Sigmoid colon (tissue), 7 donors: ENCODE measurements around the gene MSH4. TPM values are rescaled to one million over a fixed set of nuclear protein-coding genes. Genes with fewer than 3 reads are reported as not detected.
"Not testable (repeated sequence)": the region's sequence is repeated elsewhere in the genome, so short reads cannot be mapped to it uniquely, and the experiment has no call there.

ENCODE experiments used
- DNase-seq: peaks from one replicate; pipeline ENCODE4 v3.0.0-alpha.2; 2019
- H3K27ac ChIP-seq, 4 donors: fragments of 200-600 bp; sonication (generic); one replicate each; pipeline ENCODE4 v1.5.1; 2016 to 2019; ENCODE audit warnings: mild to moderate bottlenecking in 1 of 4
- H3K27me3 ChIP-seq, 3 donors: fragments of 200-600 bp; sonication (generic); one replicate each; pipeline ENCODE4 v1.5.1; 2019; ENCODE audit warnings: mild to moderate bottlenecking in 1 of 3
- H3K36me3 ChIP-seq, 4 donors: fragments of 200-600 bp; sonication (generic); one replicate each; pipeline ENCODE4 v1.5.1; 2016 to 2019
- H3K4me1 ChIP-seq, 4 donors: fragments of 200-600 bp; sonication (generic); one replicate each; pipeline ENCODE4 v1.5.1; 2017 to 2019
- H3K4me3 ChIP-seq, 4 donors: fragments of 200-600 bp; sonication (generic); one replicate each; pipeline ENCODE4 v1.5.1; 2017 to 2019; ENCODE audit warnings: mild to moderate bottlenecking in 2 of 4, moderate library complexity in 1 of 4
- H3K9me3 ChIP-seq, 4 donors: fragments of 200-600 bp in 3 of 4; sonication (generic) in 3 of 4; one replicate each; pipeline versions ENCODE4 v1.5.1 to v1.6.1; 2013 to 2019
- EP300 ChIP-seq, 4 donors: sonication (generic); formaldehyde crosslinking; IDR thresholded peaks; one replicate each; pipeline ENCODE4 v1.6.1; 2017; ENCODE audit warnings: antibody characterized with exemption in 4 of 4
- POLR2A ChIP-seq, 2 donors: fragments of 450-650 bp; IDR thresholded peaks; one replicate each; pipeline ENCODE4 v1.6.1; 2016; ENCODE audit warnings: antibody characterized with exemption in 2 of 2, mild to moderate bottlenecking in 2 of 2, moderate library complexity in 2 of 2
- POLR2AphosphoS5 ChIP-seq, 4 donors: sonication (generic); formaldehyde crosslinking; IDR thresholded peaks; one replicate each; pipeline ENCODE4 v1.6.1; 2017; ENCODE audit warnings: antibody characterized with exemption in 4 of 4
- WGBS, 2 donors: extraction: QIAGEN DNeasy Blood & Tissue Kit; methylation state at CpG; one replicate each; pipeline ENCODE4 v1.1.7; 2013; 5-methylcytosine and 5-hydroxymethylcytosine counted together
- intact Hi-C: fragments of 100-400 bp; cut with DNase I; formaldehyde crosslinking; loops from one replicate; pipeline ENCODE4 v1.15.1; 2023
- polyA plus RNA-seq, 3 donors: library from polyadenylated mRNA; stranded (reverse); fragments of 200-250 nt; gene quantifications; one replicate each; pipeline ENCODE4 v1.2.3, GENCODE V29; 2013
- total RNA-seq, 4 donors: library from RNA; depleted of rRNA; stranded (reverse); fragments of >200 nt; gene quantifications; one replicate each; pipeline ENCODE4 v1.1.0, GENCODE V29; 2016
- TF ChIP-seq, protein P1 (sequence below), 4 experiments: fragments of 450-650 bp in 3 of 4; fragments of 200-600 bp in 1 of 4; IDR thresholded peaks; one replicate each; pipeline ENCODE4 v1.5.1; 2016 to 2019; ENCODE audit warnings: antibody characterized with exemption in 4 of 4, mild to moderate bottlenecking in 3 of 4, moderate library complexity in 2 of 4
- donor health status: healthy with polysubstance abuse.
- donor health status: Bipolar disorder and iron deficiency.
- donor health status: healthy.

The MSH4 gene
- total and polyA plus RNA-seq, 7 donors, result 0.07 to 0.71 (median 0.53) TPM; not detected in 3

DNA sequence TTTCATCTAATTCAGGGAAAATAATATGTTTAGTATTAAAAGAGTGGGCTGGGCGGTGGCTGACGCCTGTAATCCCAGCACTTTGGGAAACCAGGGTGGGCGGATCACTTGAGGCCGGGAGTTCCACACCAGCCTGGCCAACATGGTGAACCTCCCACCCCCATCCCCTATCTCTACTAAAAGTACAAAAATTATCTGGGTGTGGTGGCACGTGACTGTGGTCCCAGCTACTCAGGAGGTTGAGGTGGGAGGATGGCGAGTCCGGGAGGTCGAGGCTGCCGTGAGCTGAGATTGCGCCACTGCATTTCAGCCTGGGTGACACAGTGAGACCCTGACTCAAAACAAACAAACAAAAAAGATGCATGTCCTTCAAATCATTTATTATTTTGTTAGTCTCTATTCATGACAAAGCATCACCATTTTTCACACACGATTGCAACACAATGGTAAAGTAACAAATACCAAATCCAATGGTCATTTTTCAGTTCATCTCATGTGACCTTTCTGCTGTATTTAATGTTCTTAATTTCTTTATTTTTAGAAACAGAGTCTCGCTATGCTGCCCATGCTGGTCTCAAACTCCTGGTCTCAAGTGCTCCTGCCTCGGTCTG lies 1.0 kb downstream of the MSH4 start:
- Histone ChIP-seq H3K4me1 (no peaks in the 10 kb centered on the region), H3K36me3 (peaks cover 10 to 45% (median 31%) of the 10 kb centered on the region in 4 donors), H3K27ac (no peak overlapping the region), H3K27me3 (no peaks in the 10 kb centered on the region), H3K9me3 (no peaks in the 10 kb centered on the region), H3K4me3 (no peak overlapping the region)
- no peak for DNase-seq
- 91 to 95% methylated on average over 13 of the region's 13 CpGs for WGBS, 2 donors
- intact Hi-C loops, result no loop called here
- TF ChIP-seq EP300 (IDR thresholded peaks at IDR 0.05) (no peak), POLR2A (IDR thresholded peaks at IDR 0.05) (no peak), POLR2AphosphoS5 (IDR thresholded peaks at IDR 0.05) (no peak)

DNA sequence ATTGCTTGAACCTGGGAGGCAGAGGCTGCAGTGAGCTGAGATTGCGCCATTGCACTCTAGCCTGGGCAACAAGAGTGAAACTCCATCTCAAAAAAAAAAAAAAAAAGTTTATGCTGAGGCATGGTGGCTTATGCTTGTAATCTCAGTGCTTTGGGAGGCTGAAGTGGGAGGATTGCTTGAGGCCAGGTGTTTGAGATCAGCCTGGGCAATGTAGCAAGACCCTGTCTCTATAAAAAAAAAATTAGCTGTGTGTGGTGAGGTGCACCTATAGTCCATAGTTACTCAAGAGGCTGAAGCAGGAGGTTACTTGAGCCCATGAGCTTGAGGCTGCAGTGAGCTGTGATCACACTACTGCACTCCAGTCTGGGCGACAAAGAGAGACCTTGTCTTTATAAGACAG lies 4.8 kb downstream of the MSH4 start:
- H3K4me1 ChIP-seq, H3K27ac ChIP-seq, intact Hi-C loops, H3K9me3 ChIP-seq, H3K27me3 ChIP-seq, DNase-seq, H3K4me3 ChIP-seq, H3K36me3 ChIP-seq: not testable (repeated sequence)
- 72 to 94% methylated on average over 2 of the region's 2 CpGs for WGBS, 2 donors

DNA sequence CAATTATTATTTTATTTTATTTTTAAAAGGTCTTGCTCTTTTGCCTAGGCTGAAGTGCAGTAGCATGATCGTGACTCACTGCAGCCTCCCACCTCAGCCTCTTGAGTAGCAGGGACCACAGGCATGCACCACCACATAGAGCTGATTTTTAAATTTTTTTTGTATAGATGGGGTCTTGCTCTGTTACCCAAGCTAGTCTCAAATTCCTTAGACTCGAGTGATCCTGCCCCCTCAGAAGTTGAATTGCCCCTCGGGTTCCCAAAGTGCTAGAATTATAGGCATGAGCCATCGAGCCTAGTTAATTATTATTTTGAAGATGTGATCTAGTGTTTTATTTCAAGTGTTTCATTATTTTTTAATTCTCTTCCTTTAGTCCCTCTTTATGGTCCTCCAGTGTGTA lies 12.2 kb downstream of the MSH4 start:
- intact Hi-C loops, result no loop called here
- Histone ChIP-seq H3K27me3 (no peaks in the 10 kb centered on the region), H3K36me3 (no peaks in the 10 kb centered on the region), H3K4me1 (no peaks in the 10 kb centered on the region), H3K9me3 (no peaks in the 10 kb centered on the region), H3K27ac (no peak overlapping the region), H3K4me3 (no peak overlapping the region)
- no peak for DNase-seq
- TF ChIP-seq, protein P1, sequence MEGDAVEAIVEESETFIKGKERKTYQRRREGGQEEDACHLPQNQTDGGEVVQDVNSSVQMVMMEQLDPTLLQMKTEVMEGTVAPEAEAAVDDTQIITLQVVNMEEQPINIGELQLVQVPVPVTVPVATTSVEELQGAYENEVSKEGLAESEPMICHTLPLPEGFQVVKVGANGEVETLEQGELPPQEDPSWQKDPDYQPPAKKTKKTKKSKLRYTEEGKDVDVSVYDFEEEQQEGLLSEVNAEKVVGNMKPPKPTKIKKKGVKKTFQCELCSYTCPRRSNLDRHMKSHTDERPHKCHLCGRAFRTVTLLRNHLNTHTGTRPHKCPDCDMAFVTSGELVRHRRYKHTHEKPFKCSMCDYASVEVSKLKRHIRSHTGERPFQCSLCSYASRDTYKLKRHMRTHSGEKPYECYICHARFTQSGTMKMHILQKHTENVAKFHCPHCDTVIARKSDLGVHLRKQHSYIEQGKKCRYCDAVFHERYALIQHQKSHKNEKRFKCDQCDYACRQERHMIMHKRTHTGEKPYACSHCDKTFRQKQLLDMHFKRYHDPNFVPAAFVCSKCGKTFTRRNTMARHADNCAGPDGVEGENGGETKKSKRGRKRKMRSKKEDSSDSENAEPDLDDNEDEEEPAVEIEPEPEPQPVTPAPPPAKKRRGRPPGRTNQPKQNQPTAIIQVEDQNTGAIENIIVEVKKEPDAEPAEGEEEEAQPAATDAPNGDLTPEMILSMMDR (IDR thresholded peaks at IDR 0.05), result no peak
- TF ChIP-seq POLR2A (IDR thresholded peaks at IDR 0.05) (no peak), EP300 (IDR thresholded peaks at IDR 0.05) (no peak), POLR2AphosphoS5 (IDR thresholded peaks at IDR 0.05) (no peak)
- 36 to 81% methylated on average over 4 of the region's 4 CpGs for WGBS, 2 donors

DNA sequence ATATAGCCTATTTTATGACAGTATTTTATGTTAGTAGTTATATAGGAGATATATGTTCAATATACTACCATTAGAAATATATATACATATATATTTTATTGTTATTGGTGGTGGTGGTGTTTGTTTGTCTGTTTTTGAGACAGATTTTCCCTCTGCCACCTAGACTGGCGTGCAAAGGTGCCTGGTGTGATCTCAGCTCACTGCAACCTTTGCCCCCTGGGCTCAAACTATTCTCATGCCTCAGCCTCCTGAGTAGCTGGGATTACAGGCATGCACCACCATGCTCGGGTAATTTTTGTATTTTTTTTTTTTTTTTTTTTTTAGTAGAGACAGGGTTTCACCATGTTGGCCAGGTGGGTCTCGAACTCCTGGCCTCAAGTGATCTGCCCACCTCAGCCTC lies 13.4 kb downstream of the MSH4 start:
- H3K9me3 ChIP-seq, H3K27ac ChIP-seq, H3K27me3 ChIP-seq, H3K4me3 ChIP-seq, H3K36me3 ChIP-seq, intact Hi-C loops, DNase-seq, H3K4me1 ChIP-seq: not testable (repeated sequence)
- 53 to 89% methylated on average over 3 of the region's 3 CpGs for WGBS, 2 donors

DNA sequence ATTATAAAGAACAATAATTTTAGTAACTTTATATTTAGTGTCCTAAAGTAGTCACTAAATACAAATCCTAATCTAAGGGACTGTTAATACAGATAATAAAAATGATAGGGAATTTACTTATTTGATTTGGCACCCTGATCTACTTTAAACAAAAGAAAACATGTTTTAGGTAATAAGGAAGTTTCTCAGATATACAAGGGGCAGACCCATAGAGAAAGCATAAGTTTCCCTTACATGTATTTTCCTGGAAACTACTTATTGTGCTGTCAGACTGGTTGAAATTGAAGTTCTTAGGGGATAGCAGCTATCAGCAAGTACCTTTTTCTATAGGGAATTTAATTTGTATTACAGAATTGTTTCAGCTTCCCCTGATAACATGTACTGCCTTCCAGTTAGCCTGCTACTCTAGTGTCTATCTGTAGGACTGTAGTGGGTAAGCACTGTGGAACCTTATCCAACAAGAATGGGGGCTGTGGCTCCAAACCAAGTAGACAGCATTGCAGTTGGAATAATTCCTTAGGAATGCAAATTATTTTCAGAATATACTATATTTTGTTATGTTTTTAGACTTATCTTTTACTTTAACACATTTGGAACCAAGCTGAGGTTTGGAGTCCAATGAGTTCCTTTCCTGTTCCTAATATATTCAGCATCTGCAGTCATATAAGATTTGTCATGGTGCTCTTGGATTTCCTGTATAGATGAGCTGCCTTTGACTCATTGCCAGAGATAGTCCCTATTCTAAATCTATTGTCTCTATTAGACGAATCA lies 14.7 kb downstream of the MSH4 start:
- H3K36me3 ChIP-seq, result no peaks in the 10 kb centered on the region
- WGBS, 2 donors, result 76 to 77% methylated on average over 1 of the region's 1 CpG
- H3K27ac ChIP-seq, result no peak overlapping the region
- no peak for TF ChIP-seq EP300 (IDR thresholded peaks at IDR 0.05)
- no peak for TF ChIP-seq POLR2AphosphoS5 (IDR thresholded peaks at IDR 0.05)
- no peak for TF ChIP-seq POLR2A (IDR thresholded peaks at IDR 0.05)
- TF ChIP-seq, protein P1 (IDR thresholded peaks at IDR 0.05), result no peak
- no peaks in the 10 kb centered on the region for H3K4me1 ChIP-seq
- H3K4me3 ChIP-seq, result no peak overlapping the region
- no peak for DNase-seq
- intact Hi-C loops, result no loop called here
- H3K27me3 ChIP-seq, result no peaks in the 10 kb centered on the region
- no peaks in the 10 kb centered on the region for H3K9me3 ChIP-seq

DNA sequence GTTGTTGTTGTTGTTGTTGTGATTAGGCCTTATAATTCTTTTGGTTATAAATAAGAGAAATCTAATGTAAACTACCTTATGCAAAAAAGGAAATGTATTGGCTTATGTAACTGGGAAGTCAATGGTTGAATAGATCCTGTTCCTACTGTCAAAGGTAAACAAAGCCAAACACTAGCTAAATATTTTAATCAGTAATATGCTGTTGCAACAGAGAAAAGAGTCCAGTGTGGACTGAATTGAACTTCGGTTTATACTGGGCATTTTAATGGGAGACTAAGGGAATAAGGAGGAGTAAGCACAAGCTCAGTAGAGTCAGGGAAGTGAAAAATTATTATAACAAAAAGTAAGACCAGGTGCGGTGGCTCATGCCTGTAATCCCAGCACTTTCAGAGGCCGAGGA lies 15.4 kb downstream of the MSH4 start:
- H3K4me1 ChIP-seq, result no peaks in the 10 kb centered on the region
- DNase-seq, result no peak
- H3K9me3 ChIP-seq, result no peaks in the 10 kb centered on the region
- no peaks in the 10 kb centered on the region for H3K36me3 ChIP-seq
- H3K27me3 ChIP-seq, result no peaks in the 10 kb centered on the region
- 62 to 82% methylated on average over 3 of the region's 3 CpGs for WGBS, 2 donors
- no peak overlapping the region for H3K27ac ChIP-seq
- intact Hi-C loops, result no loop called here
- no peak overlapping the region for H3K4me3 ChIP-seq
- TF ChIP-seq POLR2AphosphoS5 (IDR thresholded peaks at IDR 0.05) (no peak), POLR2A (IDR thresholded peaks at IDR 0.05) (no peak)
- TF ChIP-seq, protein P1 (IDR thresholded peaks at IDR 0.05), result no peak

DNA sequence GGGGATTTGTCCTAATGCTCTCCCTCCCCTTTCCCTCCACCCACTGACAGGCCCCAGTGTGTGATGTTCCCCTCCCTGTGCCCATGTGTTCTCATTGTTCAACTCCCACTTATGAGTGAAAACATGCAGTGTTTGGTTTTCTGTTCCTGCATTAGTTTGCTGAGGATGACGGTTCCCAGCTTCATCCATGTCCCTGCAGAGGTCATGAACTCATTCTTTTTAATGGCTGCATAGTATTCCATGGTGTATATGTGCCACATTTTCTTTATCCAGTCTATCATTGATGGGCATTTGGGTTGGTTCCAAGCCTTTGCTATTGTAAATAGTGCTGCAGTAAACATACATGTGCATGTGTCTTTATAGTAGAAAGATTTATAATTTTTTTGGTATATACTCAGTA lies 26.9 kb downstream of the MSH4 start:
- H3K4me1 ChIP-seq, H3K27me3 ChIP-seq, H3K27ac ChIP-seq, H3K9me3 ChIP-seq, H3K36me3 ChIP-seq, H3K4me3 ChIP-seq, DNase-seq, intact Hi-C loops: not testable (repeated sequence)
- 84 to 90% methylated on average over 1 of the region's 1 CpG for WGBS, 2 donors
